D721Med (cell line): ENCODE data around the gene SPDYE1.

ENCODE experiments used
- DNase-seq: peaks from one replicate; pipeline ENCODE4 v3.0.0; 2011; ENCODE audit warnings: low spot score; ENCODE audit not compliant: insufficient read length
- FAIRE-seq: peaks from 2 replicates; lab custom pipeline; 2011; peaks lifted over from hg19 to GRCh38; lab: Jason Lieb, UNC
- CTCF ChIP-seq: IDR thresholded peaks from 2 replicates; pipeline ENCODE4 v1.5.1; 2012; ENCODE audit warnings: mild to moderate bottlenecking, control low read depth; ENCODE audit not compliant: insufficient read depth; ENCODE audit errors: missing control alignments

The SPDYE1 gene

GRCh38 chr7:44057849-44058758 is 60.4 kb downstream of the SPDYE1 start:
- FAIRE-seq (no peak), DNase-seq (no peak)
- TF ChIP-seq CTCF, result no peak

GRCh38 chr7:44058759-44059218 is 61.1 kb downstream of the SPDYE1 start:
- FAIRE-seq, result no peak
- TF ChIP-seq CTCF, result no peak
- DNase-seq, result no peak

- FAIRE-seq (no peak), DNase-seq (no peak)
- no peak for TF ChIP-seq CTCF
These were observed 61.8 kb downstream of the SPDYE1 start for GRCh38 chr7:44059219-44060090.
